OCI-LY1 (cell line): ENCODE results near the gene CDC27.
"Not testable (repeated sequence)": the region's sequence is repeated elsewhere in the genome, so short reads cannot be mapped to it uniquely, and the experiment has no call there.

Experiments used
- CTCF ChIP-seq: fragments of 200-600 bp; sonication (generic), shearing (Covaris generic); IDR thresholded peaks from 2 replicates; pipeline ENCODE4 v1.5.1; 2017; ENCODE audit warnings: mild to moderate bottlenecking, antibody characterized with exemption, low read length, moderate library complexity, mixed read lengths
- EZH2 ChIP-seq: fragments of 200-600 bp; sonication (generic), shearing (Covaris generic); IDR thresholded peaks from 2 replicates; pipeline ENCODE4 v1.8.0; 2017; ENCODE audit warnings: borderline replicate concordance, mixed run types, mild to moderate bottlenecking, antibody characterized with exemption, low read length, moderate library complexity, mixed read lengths

DNA sequence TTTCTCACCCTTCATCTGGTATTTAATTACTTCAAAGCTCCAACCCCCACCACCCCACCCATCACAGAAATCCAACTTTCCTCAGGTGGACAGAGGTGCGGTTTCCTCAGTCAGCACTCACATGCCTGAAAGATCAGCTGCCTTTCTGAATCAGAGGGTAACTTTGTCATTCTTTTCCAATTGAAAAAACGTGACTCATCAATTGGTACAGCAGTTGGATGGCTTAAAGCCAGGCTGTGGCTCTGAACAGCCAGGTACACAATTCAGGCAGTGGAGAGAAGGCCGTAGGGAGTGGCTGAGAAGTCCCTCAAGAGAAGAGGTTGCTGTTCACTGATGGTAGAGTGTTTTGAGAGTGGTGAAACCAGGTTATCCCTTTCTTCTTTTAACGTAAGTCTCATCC, 118.8 kb downstream of the CDC27 start:
- not testable (repeated sequence) for TF ChIP-seq CTCF, EZH2
